ENCODE data around the gene ITGB7.

Gene ITGB7

GRCh38 chr12:53207042-53207441 lies at the start of gene ITGB7:
ITGB7 (minus strand) TSS chr12:53207251; CDS start chr12:53200443, 6,808 bp downstream.
- DNase-seq (ENCODE audit: low read depth), result peak; percentile 52

- DNase-seq (ENCODE audit: low read depth), result no peak
These were observed 48.9 kb upstream of the ITGB7 start for GRCh38 chr12:53255996-53256395.

- DNase-seq (ENCODE audit: low read depth), result no peak
These were observed 47.9 kb upstream of the ITGB7 start for GRCh38 chr12:53254816-53255545.

- no peak for DNase-seq (ENCODE audit: low read depth)
These were observed 46.2 kb upstream of the ITGB7 start for GRCh38 chr12:53253298-53253697.

- peak; percentile 5 for DNase-seq (ENCODE audit: low read depth)
These were observed 45.4 kb upstream of the ITGB7 start for GRCh38 chr12:53252349-53252916.

- DNase-seq (ENCODE audit: low read depth), result peak; percentile 58
These were observed 44.7 kb upstream of the ITGB7 start for GRCh38 chr12:53251477-53252348.

GRCh38 chr12:53245286-53245685 lies 38.2 kb upstream of the ITGB7 start:
- DNase-seq (ENCODE audit: low read depth), result no peak

- no peak for DNase-seq (ENCODE audit: low read depth)
These were observed 37.3 kb upstream of the ITGB7 start for GRCh38 chr12:53244337-53244736.

- no peak for DNase-seq (ENCODE audit: low read depth)
These were observed 34.8 kb upstream of the ITGB7 start for GRCh38 chr12:53241623-53242412.

GRCh38 chr12:53239643-53240258 lies 32.7 kb upstream of the ITGB7 start:
- DNase-seq (ENCODE audit: low read depth), result no peak

- no peak for DNase-seq (ENCODE audit: low read depth)
These were observed 29.5 kb upstream of the ITGB7 start for GRCh38 chr12:53236443-53237111.

GRCh38 chr12:53235742-53236442 lies 28.8 kb upstream of the ITGB7 start:
- no peak for DNase-seq (ENCODE audit: low read depth)

- DNase-seq (ENCODE audit: low read depth), result no peak
These were observed 28.1 kb upstream of the ITGB7 start for GRCh38 chr12:53235164-53235563.

GRCh38 chr12:53234271-53234914 lies 27.3 kb upstream of the ITGB7 start:
- DNase-seq (ENCODE audit: low read depth), result no peak

- DNase-seq (ENCODE audit: low read depth), result no peak
These were observed 26.6 kb upstream of the ITGB7 start for GRCh38 chr12:53233671-53234121.

GRCh38 chr12:53232646-53233461 lies 25.8 kb upstream of the ITGB7 start:
- no peak for DNase-seq (ENCODE audit: low read depth)

- peak; percentile 67 for DNase-seq (ENCODE audit: low read depth)
These were observed 25.0 kb upstream of the ITGB7 start, which contains the start of gene RARG for GRCh38 chr12:53231921-53232645. RARG (minus strand) TSS chr12:53232209; CDS start chr12:53227545, 4,664 bp downstream.

- no peak for DNase-seq (ENCODE audit: low read depth)
These were observed 24.5 kb upstream of the ITGB7 start for GRCh38 chr12:53231671-53231920.
